NCI-H187 (cell line): Measurements from ENCODE around the gene TPGS1.

ENCODE experiments used
- DNase-seq, 2 experiments: peaks; one replicate each; lab custom pipeline; 2025; lab: John Stamatoyannopoulos, UW

The TPGS1 gene

GRCh38 chr19:539429-540030, 32.2 kb downstream of the TPGS1 start:
- no peak for DNase-seq

GRCh38 chr19:540867-541637, 33.8 kb downstream of the TPGS1 start:
- DNase-seq: no peak

- no peak for DNase-seq
These were observed 34.4 kb downstream of the TPGS1 start for GRCh38 chr19:541699-542098.

- no peak for DNase-seq
These were observed 35.0 kb downstream of the TPGS1 start for GRCh38 chr19:542173-542866.

GRCh38 chr19:543910-544608, 36.8 kb downstream of the TPGS1 start, which contains the start of gene GZMM:
GZMM (plus strand) TSS chr19:544053; CDS start chr19:544072, 19 bp downstream.
- no peak for DNase-seq

GRCh38 chr19:547117-547516, 39.8 kb downstream of the TPGS1 start:
- DNase-seq: no peak

- no peak for DNase-seq
These were observed 40.8 kb downstream of the TPGS1 start for GRCh38 chr19:547836-548720.

- no peak for DNase-seq
These were observed 41.9 kb downstream of the TPGS1 start for GRCh38 chr19:548886-549830.

GRCh38 chr19:554817-555216, 47.5 kb downstream of the TPGS1 start:
- no peak for DNase-seq

- DNase-seq: no peak
These were observed 48.1 kb downstream of the TPGS1 start for GRCh38 chr19:555474-555808.

GRCh38 chr19:556611-557382, 49.5 kb downstream of the TPGS1 start:
- no peak for DNase-seq

- DNase-seq: no peak
These were observed 51.6 kb downstream of the TPGS1 start for GRCh38 chr19:558770-559439.

GRCh38 chr19:560121-560520, 52.8 kb downstream of the TPGS1 start:
- no peak for DNase-seq

GRCh38 chr19:566403-566802, 59.1 kb downstream of the TPGS1 start:
- no peak for DNase-seq

GRCh38 chr19:566844-567243, 59.5 kb downstream of the TPGS1 start:
- DNase-seq: no peak

GRCh38 chr19:567296-567900, 60.1 kb downstream of the TPGS1 start:
- no peak for DNase-seq
